ENCODE data around the gene AAMP. TPM values are rescaled to one million over a fixed set of nuclear protein-coding genes. Genes with fewer than 3 reads are reported as not detected.
"Not testable (repeated sequence)": the region's sequence is repeated elsewhere in the genome, so short reads cannot be mapped to it uniquely, and the experiment has no call there.

Gene AAMP
- polyA plus RNA-seq, 1 donor from 2014 or later: 249 TPM

GRCh38 chr2:218273908-218274249, 3.9 kb upstream of the AAMP start:
- H2AFZ ChIP-seq (ENCODE audit: low read depth, low read length): no peak overlapping the region
- H3K9ac ChIP-seq (ENCODE audit: low read length): no peak overlapping the region
- no peaks in the 10 kb centered on the region for H3F3A ChIP-seq (ENCODE audit: insufficient read depth, low read length, poor library complexity, severe bottlenecking)
- no peaks in the 10 kb centered on the region for H3K36me3 ChIP-seq (ENCODE audit: insufficient read depth, low read length)
- H3K4me2 ChIP-seq (ENCODE audit: low read length): no peak overlapping the region
- H3K79me2 ChIP-seq (replicated peaks; ENCODE audit: insufficient read depth, low read length): peaks cover 8% of the 10 kb centered on the region
- no peak for TF ChIP-seq CTCF (IDR thresholded peaks at IDR 0.05; ENCODE audit: poor library complexity, severe bottlenecking)
- no peak for TF ChIP-seq RAD21 (conservative IDR thresholded peaks at IDR 0.05)
- no peak for TF ChIP-seq POLR2AphosphoS5 (IDR thresholded peaks at IDR 0.05)
- TF ChIP-seq, protein P1, sequence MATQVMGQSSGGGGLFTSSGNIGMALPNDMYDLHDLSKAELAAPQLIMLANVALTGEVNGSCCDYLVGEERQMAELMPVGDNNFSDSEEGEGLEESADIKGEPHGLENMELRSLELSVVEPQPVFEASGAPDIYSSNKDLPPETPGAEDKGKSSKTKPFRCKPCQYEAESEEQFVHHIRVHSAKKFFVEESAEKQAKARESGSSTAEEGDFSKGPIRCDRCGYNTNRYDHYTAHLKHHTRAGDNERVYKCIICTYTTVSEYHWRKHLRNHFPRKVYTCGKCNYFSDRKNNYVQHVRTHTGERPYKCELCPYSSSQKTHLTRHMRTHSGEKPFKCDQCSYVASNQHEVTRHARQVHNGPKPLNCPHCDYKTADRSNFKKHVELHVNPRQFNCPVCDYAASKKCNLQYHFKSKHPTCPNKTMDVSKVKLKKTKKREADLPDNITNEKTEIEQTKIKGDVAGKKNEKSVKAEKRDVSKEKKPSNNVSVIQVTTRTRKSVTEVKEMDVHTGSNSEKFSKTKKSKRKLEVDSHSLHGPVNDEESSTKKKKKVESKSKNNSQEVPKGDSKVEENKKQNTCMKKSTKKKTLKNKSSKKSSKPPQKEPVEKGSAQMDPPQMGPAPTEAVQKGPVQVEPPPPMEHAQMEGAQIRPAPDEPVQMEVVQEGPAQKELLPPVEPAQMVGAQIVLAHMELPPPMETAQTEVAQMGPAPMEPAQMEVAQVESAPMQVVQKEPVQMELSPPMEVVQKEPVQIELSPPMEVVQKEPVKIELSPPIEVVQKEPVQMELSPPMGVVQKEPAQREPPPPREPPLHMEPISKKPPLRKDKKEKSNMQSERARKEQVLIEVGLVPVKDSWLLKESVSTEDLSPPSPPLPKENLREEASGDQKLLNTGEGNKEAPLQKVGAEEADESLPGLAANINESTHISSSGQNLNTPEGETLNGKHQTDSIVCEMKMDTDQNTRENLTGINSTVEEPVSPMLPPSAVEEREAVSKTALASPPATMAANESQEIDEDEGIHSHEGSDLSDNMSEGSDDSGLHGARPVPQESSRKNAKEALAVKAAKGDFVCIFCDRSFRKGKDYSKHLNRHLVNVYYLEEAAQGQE (IDR thresholded peaks at IDR 0.05; ENCODE audit: borderline replicate concordance): no peak
- TF ChIP-seq TAF1 (IDR thresholded peaks at IDR 0.05; ENCODE audit: low read depth): no peak
- no peak for TF ChIP-seq EP300 (conservative IDR thresholded peaks at IDR 0.05; ENCODE audit: poor library complexity, severe bottlenecking)
- TF ChIP-seq SMC3 (conservative IDR thresholded peaks at IDR 0.05; ENCODE audit: poor library complexity): no peak
- no peak for TF ChIP-seq EZH2 (IDR thresholded peaks at IDR 0.05; ENCODE audit: borderline replicate concordance, insufficient read depth, low read length, poor library complexity, severe bottlenecking)
- no peak for TF ChIP-seq MXI1 (conservative IDR thresholded peaks at IDR 0.05; ENCODE audit: poor library complexity, severe bottlenecking)
- no peaks in the 10 kb centered on the region for H4K20me1 ChIP-seq (ENCODE audit: insufficient read depth)
- no peaks in the 10 kb centered on the region for H3K9me2 ChIP-seq (ENCODE audit: insufficient read depth, low read length)
- no peak overlapping the region for H3K27ac ChIP-seq (ENCODE audit: low read length)
- no peaks in the 10 kb centered on the region for H3K27me3 ChIP-seq (ENCODE audit: insufficient read depth, low read depth, low read length)
- H3K4me3 ChIP-seq (ENCODE audit: low read length): no peak overlapping the region
- H3K9me3 ChIP-seq (ENCODE audit: low read length): no peaks in the 10 kb centered on the region

DNA sequence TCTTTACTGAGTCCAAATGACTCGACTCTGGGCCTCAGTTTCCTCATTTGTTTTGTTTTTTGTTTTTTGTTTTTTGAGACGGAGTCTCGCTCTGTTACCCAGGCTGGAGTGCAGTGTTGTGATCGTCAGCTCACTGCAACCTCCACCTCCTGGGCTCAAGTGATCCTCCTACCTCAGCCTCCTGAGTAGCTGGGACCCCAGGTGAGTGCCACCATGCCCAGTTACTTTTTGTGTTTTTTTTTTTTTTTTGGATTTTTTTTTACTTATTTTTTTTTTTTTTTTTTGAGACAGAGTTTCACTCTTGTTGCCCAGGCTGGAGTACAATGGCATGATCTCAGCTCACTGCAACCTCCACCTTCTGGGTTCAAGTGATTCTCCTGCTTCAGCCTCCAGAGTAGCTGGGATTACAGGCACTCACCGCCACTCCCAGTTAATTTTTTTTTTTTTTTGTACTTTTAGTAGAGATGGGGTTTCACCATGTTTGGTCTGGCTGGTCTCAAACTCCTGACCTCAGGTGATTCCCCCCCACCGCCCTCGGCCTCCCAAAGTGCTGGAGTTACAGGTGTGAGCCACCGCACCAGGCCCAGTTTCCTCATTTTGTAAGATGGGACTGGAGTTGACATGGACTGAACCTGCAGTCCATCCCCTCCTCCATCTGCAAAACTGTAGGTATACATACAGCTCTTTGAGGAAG, 3.4 kb upstream of the AAMP start:
- not testable (repeated sequence) for H3F3A ChIP-seq (ENCODE audit: insufficient read depth, low read length, poor library complexity, severe bottlenecking); H3K4me3 ChIP-seq (ENCODE audit: low read length); H3K9me2 ChIP-seq (ENCODE audit: insufficient read depth, low read length); H3K27ac ChIP-seq (ENCODE audit: low read length); H4K20me1 ChIP-seq (ENCODE audit: insufficient read depth); H3K27me3 ChIP-seq (ENCODE audit: insufficient read depth, low read depth, low read length); H3K4me2 ChIP-seq (ENCODE audit: low read length); H3K79me2 ChIP-seq (replicated peaks; ENCODE audit: insufficient read depth, low read length); H2AFZ ChIP-seq (ENCODE audit: low read depth, low read length); H3K9ac ChIP-seq (ENCODE audit: low read length); H3K9me3 ChIP-seq (ENCODE audit: low read length); H3K36me3 ChIP-seq (ENCODE audit: insufficient read depth, low read length)
